NCI-H1930 (cell line): ENCODE results near the gene PRKCZ.

ENCODE experiments used
- DNase-seq, 2 experiments: peaks; one replicate each; lab custom pipeline; 2025; lab: John Stamatoyannopoulos, UW

The PRKCZ gene

DNA sequence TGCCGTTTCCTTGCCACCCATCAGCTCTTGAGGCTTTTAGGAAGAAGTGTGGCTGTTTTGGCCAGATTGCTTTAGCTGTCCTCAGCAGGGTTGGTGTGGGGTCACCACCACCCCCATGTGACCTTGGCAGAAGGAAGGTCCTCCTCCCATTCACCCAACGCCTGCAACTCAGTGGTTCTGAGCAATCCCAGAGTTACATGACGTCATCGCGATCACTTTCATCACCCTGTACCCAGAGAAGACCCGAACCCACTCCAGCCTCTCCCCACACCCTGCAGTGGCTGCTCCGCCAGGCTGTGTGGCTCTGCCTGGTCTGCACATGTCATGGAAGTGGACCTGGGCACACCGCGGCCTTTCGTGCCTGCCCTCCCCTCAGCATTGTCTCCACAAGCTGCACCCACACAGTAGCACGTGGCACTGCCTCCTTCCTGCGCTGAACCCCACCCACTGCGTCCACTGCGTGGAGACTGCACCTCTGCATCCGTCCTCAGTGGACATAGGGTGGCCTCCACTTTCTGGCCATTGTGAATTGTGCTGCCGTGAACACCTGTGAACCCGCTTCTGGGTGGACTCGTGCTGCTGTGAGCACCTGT, 127.8 kb downstream of the PRKCZ start:
- no peak for DNase-seq

DNA sequence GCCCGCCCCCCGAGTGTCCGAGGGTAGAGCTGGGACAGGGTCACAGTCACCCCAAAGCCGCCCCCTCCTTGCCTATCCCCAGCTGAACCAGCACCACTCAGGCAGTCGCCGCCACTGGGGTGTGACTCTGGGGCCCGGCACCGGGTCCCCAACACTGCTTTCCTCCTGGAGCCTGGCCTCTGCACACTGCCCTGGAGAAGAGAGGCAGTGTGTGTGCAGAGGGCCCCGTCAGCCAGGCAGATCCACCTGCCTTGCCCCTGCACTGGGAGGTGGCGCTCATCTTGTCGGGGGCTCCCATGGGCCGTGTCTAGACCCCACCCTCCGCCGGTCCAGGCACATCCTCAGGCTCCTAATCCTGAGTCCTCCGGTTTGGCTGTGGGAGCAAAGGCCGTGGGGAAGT, 128.7 kb downstream of the PRKCZ start:
- DNase-seq: no peak

DNA sequence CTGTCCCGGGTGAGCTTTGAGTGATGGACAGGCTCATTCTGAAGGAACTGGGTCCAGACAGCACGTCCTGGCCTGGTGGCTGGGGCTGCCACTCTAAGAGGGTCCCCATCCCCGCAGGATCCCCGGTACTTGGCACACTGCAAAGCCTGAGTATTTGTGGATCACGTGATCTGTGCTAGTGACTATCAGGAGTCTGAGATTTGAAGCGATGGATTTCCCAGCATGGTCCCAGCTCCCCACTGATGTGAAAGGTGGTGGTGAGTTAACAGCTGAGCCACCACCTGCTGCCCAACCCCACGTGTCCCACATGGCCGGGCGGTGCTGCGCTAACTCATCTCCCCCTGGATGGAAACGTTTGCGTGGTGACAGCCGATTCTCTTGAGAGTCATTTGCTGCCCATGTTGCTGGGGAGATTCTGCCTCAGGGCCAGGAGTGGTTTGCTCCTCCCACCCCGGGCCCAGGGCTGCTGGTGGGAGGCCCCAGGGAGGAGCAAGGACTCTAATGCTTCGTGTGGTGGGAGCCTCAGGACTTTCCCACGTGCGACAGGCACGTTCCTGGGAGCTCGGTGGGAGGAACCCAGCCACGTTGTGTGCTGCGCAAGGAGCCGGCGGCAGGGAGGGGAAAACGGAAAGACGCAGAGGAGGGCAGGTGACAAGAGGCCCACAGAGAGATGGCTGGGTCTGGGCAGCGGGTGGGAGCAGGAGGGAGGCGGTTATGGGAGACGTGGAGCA, 129.2 kb downstream of the PRKCZ start:
- DNase-seq: no peak

DNA sequence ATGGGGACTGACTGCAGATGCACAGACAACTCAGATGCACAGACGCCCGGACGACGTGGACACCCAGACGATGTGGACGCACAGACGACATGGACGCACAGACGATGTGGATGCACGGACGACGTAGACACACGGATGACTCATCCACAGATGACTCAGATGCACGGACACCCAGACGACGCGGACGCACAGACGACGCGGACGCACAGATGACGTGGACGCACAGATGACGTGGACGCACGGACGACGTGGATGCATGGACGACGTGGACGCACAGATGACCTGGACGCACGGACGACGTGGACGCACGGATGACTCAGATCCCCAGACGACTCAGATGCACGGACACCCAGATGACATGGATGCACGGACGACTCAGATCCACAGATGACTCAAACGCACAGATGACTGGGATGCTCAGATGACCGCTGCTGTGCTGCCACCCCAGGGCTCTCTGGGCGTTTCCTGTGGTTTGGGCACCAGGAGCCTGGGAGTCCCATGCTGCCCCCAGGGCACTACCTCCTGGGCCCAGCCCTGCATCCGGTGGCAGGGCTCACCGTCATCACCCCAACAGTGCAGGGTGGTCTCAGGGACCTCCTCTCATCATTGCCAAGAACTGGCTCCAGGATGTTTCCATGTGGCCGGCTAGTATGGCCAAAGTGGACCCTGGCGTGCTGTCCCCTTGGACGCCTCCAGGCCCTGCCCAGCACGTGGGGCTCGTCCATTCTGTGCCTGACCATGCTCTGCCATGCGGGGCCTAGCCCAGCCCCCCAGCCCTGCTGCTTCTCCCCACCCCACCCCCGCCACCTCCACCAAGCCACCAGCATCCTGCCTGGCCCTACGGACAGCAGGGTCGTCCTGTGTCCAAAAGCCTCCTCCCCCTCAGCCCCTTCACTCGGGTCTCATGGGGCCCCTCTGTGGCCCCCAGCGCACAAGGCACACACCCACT, 130.4 kb downstream of the PRKCZ start:
- no peak for DNase-seq

DNA sequence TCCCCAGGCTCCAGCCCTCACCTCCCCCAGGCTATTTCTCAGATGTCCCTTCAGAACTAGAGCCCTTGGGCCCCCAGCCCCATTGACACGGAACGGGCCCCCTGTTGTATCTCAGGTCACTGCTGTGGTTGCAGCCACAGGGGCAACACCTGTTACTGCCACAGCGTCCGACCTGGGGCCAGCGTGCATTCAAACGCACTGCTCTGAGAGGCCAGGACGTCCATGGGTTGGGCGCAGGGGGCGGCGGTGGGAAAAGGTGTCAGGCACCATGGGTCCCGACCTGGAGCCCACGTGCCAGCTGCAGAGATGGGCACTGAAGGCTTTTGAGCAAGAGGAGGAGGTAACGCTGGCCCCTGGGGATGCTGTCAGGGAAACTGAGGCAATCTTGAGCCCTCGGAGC, 131.1 kb downstream of the PRKCZ start:
- no peak for DNase-seq

DNA sequence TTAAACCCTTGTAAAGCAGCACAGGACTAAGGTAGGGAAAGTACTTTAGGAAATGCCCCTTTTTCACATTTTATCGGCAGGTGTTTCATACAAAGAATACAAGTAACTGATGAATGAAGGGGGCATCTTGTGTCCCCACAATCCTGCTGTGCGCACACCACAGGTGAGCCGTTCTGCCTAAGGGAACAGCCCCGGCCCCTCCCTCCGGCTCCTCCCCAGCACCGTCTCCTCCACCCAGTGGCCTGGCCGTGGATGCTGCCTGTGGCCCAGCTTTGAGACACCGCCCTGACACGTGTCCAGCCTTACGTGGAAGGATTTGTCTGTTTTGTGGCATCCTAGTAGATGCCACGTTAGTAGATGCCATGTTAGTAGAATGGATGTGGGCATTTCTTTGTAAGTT, 131.5 kb downstream of the PRKCZ start:
- DNase-seq: no peak

DNA sequence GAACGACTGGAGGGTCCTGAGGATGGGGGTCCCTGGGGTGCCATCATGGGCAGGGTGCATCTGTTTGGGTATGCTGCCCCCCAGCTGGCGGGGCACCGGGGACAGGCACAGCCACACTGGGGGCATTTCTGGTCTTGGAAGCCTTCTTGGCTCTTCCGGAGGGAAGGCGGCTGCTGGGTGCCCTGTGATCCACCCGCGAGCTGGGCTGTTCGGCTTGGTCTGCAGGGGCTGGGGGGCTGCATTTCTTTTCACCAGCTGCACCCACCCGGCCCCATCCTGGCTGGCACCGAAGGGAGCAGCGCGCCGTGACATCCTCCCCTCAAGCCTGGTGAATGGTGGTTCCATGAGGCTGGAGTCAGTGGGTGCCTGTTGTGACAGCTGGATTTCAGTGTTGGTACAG, 132.2 kb downstream of the PRKCZ start:
- DNase-seq: no peak

DNA sequence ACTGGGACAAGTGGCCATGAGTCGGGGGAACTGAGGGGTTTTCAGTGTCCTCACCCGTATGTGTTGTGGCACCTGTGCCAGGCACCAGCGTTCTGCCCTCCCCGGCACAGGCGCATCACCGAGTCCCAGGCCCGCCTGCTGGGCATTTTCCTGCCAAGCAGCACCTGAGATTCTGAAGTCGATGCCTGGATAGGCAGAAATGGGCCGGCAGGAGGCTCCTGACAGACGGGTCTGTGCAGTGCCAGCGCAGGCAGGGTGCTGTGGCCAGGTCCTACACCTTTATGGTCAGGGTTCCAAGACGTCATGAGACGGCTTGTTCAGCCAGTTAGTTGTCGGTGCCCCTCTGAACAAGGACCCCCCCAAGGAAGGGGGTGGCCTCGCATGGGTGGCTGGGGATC, 133.7 kb downstream of the PRKCZ start:
- DNase-seq: no peak

DNA sequence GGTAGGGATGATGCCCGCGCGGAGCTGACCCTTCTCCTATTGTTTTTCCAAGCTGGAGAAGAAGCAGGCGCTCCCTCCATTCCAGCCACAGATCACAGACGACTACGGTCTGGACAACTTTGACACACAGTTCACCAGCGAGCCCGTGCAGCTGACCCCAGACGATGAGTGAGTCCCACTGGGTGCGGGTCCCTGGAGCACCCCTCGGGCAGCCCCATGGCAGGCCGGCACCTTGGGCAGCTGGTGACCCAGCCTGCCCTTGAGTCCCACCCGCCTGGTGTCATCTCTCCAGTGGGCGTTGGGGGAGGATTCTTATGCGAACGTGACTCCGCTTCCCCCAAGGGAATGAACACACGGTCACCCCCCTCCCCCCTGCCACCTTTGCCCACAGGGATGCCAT, 134.3 kb downstream of the PRKCZ start:
- no peak for DNase-seq

DNA sequence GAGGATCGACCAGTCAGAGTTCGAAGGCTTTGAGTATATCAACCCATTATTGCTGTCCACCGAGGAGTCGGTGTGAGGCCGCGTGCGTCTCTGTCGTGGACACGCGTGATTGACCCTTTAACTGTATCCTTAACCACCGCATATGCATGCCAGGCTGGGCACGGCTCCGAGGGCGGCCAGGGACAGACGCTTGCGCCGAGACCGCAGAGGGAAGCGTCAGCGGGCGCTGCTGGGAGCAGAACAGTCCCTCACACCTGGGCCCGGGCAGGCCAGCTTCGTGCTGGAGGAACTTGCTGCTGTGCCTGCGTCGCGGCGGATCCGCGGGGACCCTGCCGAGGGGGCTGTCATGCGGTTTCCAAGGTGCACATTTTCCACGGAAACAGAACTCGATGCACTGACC, 134.7 kb downstream of the PRKCZ start:
- no peak for DNase-seq

DNA sequence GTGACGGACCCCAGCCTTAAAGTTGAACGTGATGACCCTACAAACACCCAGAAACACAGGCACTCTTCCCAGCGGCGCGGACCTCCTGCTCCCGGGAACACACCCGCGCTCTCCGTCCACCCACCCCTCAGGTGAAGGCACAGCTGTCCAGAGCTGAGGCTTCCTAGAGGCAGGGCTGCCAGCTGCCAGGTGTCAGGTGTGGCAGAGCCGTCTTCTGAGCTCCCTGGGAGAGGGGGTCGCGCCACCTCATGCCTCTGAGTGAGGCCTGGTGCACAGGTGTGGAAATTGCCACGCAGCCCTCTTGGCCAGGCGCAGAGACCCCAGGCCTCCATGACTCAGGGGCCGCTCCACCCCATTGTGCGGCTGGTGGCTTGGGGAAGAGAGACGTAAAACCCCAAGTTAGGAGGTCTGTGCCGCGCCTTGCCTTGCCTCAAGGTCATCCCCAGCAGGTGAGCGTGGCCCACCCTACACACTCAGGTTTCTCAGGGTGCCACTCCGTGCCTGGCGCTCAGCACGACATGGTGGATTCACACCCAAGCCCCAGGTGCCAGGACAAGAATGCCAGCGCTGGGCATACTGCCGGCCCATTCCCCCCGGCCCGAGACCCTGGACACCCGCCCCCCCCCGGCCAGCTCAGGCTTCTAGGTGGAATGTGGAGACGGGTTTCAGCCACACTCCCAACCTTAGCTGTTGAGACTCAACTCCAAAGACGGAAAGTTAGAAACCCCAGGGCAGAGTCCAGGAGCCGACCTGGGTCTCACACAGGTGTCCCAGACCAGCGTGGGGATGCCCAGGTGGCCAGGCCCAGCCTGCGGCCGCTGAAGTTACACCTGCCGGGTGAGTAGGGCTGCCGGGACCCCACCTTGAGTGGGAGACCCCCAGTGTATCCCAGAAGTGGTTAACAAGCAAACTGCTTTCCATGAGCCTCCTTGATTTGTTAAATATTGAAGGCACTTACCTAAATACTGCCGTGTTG, 136.0 kb downstream of the PRKCZ start:
- no peak for DNase-seq

DNA sequence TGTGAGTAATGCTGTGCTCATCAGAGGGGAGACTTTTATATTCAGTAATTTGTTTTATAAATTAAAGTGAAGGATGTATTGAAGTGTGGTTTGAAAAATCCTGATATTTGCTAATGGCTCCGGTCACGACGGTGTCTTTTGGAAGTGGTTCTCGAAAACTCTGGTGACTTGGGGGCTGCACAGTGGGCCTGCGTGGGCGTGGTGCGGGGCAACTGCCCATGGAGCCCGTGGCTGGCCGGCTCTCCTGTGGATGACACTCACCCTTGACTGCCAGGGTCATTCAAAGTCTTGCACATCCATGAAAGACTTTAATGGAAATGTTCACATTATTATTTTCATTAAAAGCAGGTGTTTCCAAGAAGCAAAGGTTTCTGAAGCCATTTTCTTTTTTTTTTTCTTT, 136.7 kb downstream of the PRKCZ start:
- no peak for DNase-seq

DNA sequence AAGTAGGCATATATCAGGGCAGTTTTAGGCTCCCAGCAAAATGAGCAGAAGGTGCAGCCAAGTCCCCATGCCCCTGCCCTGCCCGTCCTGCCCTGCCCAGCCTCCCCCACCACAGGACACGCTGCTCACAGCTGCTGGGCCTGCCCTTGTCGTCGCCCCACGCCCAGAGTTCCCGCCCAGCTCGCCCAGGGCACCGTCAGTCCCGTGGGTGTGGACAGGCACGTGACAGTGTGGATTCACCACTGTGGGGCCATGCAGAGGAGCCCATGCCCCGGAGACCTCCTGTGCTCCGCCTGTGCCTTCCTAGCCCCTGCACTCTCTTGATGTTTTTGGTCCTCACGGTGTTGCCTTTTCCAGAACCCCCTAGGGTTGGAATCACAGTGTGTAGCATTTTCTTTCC, 137.4 kb downstream of the PRKCZ start:
- no peak for DNase-seq

DNA sequence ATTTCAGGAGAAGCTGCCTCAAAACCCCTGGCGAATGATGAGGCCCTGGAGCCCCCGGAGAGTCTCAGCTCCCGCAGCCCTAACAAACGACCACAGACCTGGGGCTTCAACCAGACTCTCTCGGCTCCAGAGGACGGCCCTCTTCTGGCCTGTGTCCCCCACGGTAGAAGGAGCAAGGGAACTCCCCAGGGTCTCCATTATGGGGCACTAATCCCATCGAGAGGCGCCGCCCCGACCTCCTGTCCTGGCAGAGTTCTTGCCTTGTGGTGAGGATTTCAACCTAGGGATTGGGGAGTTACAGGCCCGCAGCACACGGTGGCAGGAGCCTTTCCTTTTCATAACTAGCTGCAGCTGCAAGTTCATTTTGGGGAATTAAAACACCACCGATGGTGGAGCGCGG, 138.1 kb downstream of the PRKCZ start:
- no peak for DNase-seq

DNA sequence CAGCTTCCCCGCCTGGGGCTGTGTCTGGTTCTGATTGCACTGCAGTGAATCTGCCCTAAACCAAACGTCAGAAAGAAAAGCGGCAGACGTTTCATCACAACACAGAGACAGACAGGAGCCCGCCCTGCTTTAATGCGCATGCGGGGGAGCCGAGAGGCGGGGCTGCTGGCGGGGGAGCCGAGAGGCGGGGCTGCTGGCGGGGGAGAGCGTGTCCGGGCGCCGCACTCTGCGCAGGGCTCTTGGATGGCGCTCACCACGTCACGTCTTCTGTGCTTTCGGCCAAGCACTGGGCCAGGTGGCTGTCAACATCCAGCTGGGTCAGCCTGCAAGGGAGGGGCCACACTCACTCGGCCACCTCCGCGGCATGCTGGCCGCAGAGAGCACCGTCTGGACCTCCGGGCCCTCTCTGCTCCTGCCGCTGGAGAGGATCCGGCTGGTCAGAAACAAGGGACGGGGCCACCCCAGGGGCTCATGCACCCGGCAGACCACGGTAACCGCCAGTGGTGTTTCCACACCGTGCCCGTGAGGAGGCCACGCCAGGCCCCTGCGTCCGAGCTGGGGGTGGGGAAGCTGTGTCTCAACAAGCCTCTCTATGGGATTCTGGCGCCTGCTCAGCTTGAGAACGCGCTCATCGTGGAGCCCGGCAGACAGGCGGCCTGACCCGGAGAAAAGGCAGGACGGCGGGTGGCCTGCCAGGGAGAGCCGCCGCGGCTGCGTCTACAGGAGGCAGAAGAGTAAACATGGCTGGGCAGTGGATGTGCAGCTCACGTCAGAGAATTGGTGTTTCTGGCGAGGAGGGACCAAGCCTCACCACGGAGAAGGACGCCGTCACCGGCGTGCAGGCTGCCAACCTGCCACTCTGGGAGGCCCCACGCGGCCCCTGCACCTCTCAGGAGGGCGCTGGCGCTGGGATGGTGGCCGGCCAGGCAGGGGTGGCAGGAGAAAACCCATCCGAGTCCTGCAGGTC, 139.5 kb downstream of the PRKCZ start:
- peak; percentile 53 to 75 for DNase-seq

DNA sequence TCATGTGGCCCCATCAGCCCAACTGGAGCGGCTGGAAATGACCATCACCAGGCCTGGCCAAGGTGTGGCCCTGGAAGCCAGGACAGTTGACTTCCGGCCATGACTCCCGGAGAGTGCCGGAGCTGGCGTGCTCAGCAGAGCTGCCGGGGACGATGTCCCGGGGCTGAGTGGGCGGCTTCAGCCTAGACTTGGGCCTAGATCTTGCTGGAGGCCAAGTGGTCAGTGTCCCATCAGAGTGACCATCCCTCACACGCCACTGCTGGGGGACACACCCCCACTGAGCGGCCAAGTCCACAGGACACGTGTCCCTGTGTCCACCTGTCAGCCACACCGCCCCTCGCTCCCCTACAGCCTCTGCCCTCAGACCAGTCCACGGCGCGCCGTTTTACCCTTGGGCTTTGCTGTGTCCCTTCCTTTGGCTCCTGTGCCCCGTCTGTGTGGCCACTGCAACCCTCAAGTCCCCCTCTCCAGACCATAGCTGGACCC, 140.3 kb downstream of the PRKCZ start:
- DNase-seq: no peak

DNA sequence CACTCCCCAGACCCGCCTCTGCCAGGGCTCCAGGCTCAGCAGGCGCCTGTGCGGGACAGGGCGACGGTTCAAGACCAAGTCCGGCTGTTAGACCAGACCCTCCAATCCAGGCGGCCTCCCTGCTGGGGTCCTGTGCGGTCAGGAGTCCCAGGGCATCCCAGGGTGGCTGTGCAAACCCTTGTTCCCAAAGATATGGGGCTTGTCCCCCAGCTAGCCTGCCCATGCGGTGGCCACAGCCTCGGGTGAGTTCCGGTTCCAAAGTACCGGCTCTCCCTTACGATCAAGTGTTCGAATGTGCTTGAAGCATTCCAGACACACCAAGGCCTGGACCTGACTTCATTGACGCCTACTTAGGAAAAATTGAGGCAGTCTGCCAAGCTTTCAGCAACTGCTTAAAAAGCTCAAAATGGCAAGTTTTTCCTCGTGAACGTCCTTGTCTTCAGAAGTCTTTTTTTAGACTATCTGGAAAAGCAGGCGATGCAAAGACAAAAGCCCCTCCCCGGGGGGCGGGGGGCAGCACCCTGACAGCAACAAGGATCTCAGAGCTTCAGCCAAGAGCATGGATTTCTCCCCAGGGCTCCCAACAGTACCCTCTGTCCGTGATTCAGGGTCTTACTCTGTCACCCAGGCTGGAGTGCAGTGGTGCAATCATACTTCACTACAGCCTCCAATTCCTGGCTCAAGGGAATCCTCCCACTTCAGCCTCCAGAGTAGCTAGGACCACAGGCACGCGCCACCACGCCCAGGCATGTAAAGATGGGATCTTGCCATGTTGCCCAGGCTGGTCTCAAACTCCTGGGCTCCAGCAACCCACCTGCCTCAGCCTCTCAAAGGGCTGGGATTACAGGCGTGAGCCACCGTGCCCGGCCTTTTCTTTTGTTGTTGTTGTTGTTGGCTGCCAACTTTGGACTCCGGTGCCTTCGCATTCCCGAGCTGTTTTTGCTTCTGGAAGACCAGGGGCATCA, 142.1 kb downstream of the PRKCZ start:
- no peak for DNase-seq

DNA sequence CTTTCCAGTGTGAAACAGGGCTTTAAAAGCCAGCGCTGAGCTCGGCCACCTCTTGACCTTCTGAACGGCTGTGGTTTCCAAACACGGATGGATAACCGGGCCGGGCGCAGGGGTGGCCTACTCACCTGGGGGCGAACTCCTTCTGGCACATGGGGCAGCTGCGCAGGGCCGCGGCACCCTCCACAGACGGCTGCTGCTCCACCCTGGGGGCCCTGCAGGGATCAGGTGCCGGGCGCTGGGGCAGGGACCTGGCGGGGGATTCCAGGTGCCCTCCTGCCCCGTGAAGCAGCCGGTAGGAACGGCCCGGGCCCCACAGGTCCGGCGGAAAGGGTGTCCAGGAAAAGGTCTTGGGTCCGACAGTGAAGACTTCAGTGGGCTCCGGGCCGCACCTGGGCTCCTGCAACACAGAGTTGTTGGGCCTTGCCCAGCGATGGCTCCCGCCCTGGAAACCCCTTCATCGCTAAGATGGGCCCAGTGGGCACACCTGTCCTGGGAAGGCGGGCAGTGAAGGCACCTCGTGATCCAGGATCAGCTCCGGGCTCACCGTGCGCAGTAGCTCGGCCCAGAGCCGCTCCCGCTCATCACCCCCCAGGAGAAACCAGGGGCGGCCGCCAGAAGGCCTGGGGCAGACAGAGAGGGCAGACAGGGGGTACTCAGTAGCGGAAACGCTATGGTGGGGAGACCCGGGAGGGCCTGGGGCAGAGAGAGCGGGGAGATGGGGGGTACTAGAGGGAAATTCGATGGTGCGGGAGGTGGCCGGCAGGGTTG, 143.5 kb downstream of the PRKCZ start:
- DNase-seq: no peak
